ENCODE measurements around the gene MRPS6. TPM values are rescaled to one million over a fixed set of nuclear protein-coding genes. Genes with fewer than 3 reads are reported as not detected.

The MRPS6 gene
- total RNA-seq, 4 donors from 2014 or later = 39.3 to 56.7 (median 45.8) TPM

GRCh38 chr21:34184232-34184631 is 110.9 kb downstream of the MRPS6 start:
- Histone ChIP-seq H3K4me3 (no peak overlapping the region), H3K4me1 (peaks cover 8% of the 10 kb centered on the region), H3K9me3 (no peaks in the 10 kb centered on the region), H3K27ac (no peak overlapping the region), H3K27me3 (no peaks in the 10 kb centered on the region), H3K36me3 (no peaks in the 10 kb centered on the region)
- no peak for DNase-seq (ENCODE audit: low spot score in 2 of 2)
- 90% methylated on average over 5 of the region's 5 CpGs for WGBS
- TF ChIP-seq POLR2AphosphoS5 (IDR thresholded peaks at IDR 0.05) (no peak), CTCF (IDR thresholded peaks at IDR 0.05) (no peak), POLR2A (IDR thresholded peaks at IDR 0.05) (no peak), EP300 (IDR thresholded peaks at IDR 0.05) (no peak)

GRCh38 chr21:34185026-34185750 is 111.8 kb downstream of the MRPS6 start:
- Histone ChIP-seq H3K4me3 (no peak overlapping the region), H3K27ac (no peak overlapping the region), H3K36me3 (no peaks in the 10 kb centered on the region), H3K27me3 (no peaks in the 10 kb centered on the region), H3K4me1 (peaks cover 8% of the 10 kb centered on the region), H3K9me3 (no peaks in the 10 kb centered on the region)
- no peak for DNase-seq (ENCODE audit: low spot score in 2 of 2)
- 91% methylated on average over 15 of the region's 15 CpGs for WGBS
- TF ChIP-seq POLR2AphosphoS5 (IDR thresholded peaks at IDR 0.05) = no peak
- TF ChIP-seq EP300 (IDR thresholded peaks at IDR 0.05) = no peak
- TF ChIP-seq POLR2A (IDR thresholded peaks at IDR 0.05) = no peak

- WGBS = 76% methylated on average over 12 of the region's 12 CpGs
- no peak for DNase-seq (ENCODE audit: low spot score in 2 of 2)
- Histone ChIP-seq H3K4me1 (peaks cover 5% of the 10 kb centered on the region), H3K36me3 (no peaks in the 10 kb centered on the region), H3K27ac (no peak overlapping the region), H3K27me3 (no peaks in the 10 kb centered on the region), H3K4me3 (no peak overlapping the region), H3K9me3 (no peaks in the 10 kb centered on the region)
- TF ChIP-seq EP300 (IDR thresholded peaks at IDR 0.05) = no peak
- TF ChIP-seq POLR2A (IDR thresholded peaks at IDR 0.05) = no peak
- TF ChIP-seq CTCF (IDR thresholded peaks at IDR 0.05) = no peak
- TF ChIP-seq POLR2AphosphoS5 (IDR thresholded peaks at IDR 0.05) = no peak
Observed at GRCh38 chr21:34186109-34186719, 112.8 kb downstream of the MRPS6 start.

GRCh38 chr21:34187935-34188334 is 114.6 kb downstream of the MRPS6 start:
- no peak for DNase-seq (ENCODE audit: low spot score in 2 of 2)

GRCh38 chr21:34189506-34189905 is 116.1 kb downstream of the MRPS6 start:
- TF ChIP-seq EP300 (IDR thresholded peaks at IDR 0.05) (no peak), POLR2AphosphoS5 (IDR thresholded peaks at IDR 0.05) (no peak), CTCF (IDR thresholded peaks at IDR 0.05) (no peak), POLR2A (IDR thresholded peaks at IDR 0.05) (no peak)
- Histone ChIP-seq H3K4me3 (no peak overlapping the region), H3K36me3 (no peaks in the 10 kb centered on the region), H3K4me1 (peaks cover 5% of the 10 kb centered on the region), H3K27ac (no peak overlapping the region), H3K9me3 (no peaks in the 10 kb centered on the region), H3K27me3 (no peaks in the 10 kb centered on the region)
- DNase-seq (ENCODE audit: low spot score in 2 of 2) = no peak
- WGBS = 72% methylated on average over 3 of the region's 3 CpGs

More at GRCh38 chr21:34187935-34188334, 114.6 kb downstream of the MRPS6 start:
- no peaks in the 10 kb centered on the region for H3K27me3 ChIP-seq
- TF ChIP-seq CTCF (IDR thresholded peaks at IDR 0.05) = no peak
- no peak for TF ChIP-seq POLR2AphosphoS5 (IDR thresholded peaks at IDR 0.05)
- no peak for TF ChIP-seq POLR2A (IDR thresholded peaks at IDR 0.05)
- TF ChIP-seq EP300 (IDR thresholded peaks at IDR 0.05) = no peak
- H3K4me1 ChIP-seq = peaks cover 5% of the 10 kb centered on the region
- no peaks in the 10 kb centered on the region for H3K36me3 ChIP-seq
- H3K4me3 ChIP-seq = no peak overlapping the region
- H3K27ac ChIP-seq = no peak overlapping the region
- WGBS = 74% methylated on average over 6 of the region's 6 CpGs
- no peaks in the 10 kb centered on the region for H3K9me3 ChIP-seq

All from suprapubic skin (tissue), 4 donors.